ENCODE data around the gene CRISPLD2.
"Not testable (repeated sequence)": the region's sequence is repeated elsewhere in the genome, so short reads cannot be mapped to it uniquely, and the experiment has no call there.

CRISPLD2 gene

DNA sequence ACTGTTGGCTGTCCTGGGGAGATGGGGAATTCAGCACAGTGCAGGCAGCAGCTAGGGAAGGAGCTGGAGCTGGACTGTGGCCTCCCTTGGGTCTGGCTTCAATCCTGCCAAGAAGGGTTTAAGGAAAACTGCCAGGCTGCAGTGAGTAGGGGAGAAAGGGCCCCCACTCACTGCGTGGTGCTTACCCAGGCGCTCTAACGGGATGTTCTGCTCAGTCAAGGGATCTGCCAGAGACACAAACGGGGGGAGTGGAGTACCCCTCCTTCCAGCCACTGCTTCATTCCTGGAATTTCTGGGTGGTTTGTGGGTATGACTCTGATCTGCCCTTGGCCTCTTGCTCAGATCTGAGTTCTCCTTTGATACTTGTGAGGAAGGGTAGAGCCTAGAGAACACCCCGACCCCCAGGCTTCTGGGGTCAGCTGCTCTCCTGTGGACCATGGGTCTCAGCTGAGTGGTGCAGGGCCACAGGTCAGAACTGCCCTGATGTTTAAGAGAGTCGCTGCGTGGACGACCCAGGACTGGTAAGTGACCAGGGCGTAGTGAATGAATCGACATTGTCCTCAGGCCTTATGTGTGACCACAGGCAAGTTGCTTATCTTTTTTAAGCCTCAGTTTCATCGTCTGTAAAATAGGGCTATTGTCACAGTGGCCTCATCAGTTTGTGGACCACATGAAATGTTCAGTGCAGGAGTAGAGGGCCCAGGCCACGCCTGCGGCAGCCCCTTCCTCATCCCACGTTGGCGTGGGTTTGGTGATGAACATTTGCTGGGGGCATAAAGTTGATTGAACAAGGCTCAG lies 9.6 kb downstream of the CRISPLD2 start:
- H3K4me2 ChIP-seq (ENCODE audit: low read depth, low read length, poor library complexity, severe bottlenecking): no peak overlapping the region

DNA sequence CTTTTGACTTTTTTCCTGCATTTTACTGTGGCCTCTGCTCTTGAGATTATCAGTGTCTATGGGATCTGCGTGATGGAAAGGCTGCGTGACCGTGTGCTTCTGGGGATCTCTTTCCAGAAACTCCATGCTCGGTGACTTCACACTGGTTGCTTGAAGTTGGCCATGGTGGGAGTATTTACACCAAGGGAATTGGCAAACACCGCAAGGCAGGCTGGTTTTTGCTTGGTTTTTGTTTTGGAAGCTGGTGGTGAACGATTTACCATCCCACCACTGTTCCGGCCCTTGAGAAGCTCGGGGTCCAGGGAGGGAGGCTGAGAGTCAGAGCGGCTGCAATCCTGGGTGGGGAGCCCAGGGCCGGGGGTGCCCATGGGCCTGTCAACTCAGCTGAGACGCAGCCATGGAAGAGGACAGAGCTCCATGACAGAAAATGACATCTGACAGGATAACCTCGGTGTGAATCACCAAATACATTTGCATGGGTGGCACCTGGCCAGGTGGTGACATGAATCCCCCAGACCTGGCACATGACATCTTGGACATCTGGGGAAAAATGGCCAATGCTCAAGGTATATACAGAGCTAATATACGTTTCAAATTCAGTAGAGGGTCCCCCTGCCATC lies 11.1 kb downstream of the CRISPLD2 start:
- H3K79me2 ChIP-seq (ENCODE audit: insufficient read depth, low read length): no peaks in the 10 kb centered on the region
- no peaks in the 10 kb centered on the region for H3F3A ChIP-seq (ENCODE audit: low read depth)
- H3K27me3 ChIP-seq (ENCODE audit: insufficient read depth, low read length, poor library complexity, severe bottlenecking): no peaks in the 10 kb centered on the region
- H3K4me3 ChIP-seq (ENCODE audit: low read length, poor library complexity, severe bottlenecking): no peak overlapping the region
- no peaks in the 10 kb centered on the region for H3K4me1 ChIP-seq (ENCODE audit: insufficient read depth, low read length, poor library complexity, severe bottlenecking)
- H3K36me3 ChIP-seq (ENCODE audit: insufficient read depth, low read length): no peaks in the 10 kb centered on the region
- no peaks in the 10 kb centered on the region for H4K20me1 ChIP-seq (ENCODE audit: insufficient read depth, low read length, poor library complexity, severe bottlenecking)
- no peaks in the 10 kb centered on the region for H3K9me3 ChIP-seq (ENCODE audit: insufficient read depth, low read depth, low read length)
- H2AFZ ChIP-seq (ENCODE audit: low read length): no peak overlapping the region
- H3K9ac ChIP-seq (ENCODE audit: low read depth, low read length, poor library complexity, severe bottlenecking): no peak overlapping the region
- TF ChIP-seq EZH2phosphoT487 (IDR thresholded peaks at IDR 0.05; ENCODE audit: borderline replicate concordance): no peak
- TF ChIP-seq, protein P1, sequence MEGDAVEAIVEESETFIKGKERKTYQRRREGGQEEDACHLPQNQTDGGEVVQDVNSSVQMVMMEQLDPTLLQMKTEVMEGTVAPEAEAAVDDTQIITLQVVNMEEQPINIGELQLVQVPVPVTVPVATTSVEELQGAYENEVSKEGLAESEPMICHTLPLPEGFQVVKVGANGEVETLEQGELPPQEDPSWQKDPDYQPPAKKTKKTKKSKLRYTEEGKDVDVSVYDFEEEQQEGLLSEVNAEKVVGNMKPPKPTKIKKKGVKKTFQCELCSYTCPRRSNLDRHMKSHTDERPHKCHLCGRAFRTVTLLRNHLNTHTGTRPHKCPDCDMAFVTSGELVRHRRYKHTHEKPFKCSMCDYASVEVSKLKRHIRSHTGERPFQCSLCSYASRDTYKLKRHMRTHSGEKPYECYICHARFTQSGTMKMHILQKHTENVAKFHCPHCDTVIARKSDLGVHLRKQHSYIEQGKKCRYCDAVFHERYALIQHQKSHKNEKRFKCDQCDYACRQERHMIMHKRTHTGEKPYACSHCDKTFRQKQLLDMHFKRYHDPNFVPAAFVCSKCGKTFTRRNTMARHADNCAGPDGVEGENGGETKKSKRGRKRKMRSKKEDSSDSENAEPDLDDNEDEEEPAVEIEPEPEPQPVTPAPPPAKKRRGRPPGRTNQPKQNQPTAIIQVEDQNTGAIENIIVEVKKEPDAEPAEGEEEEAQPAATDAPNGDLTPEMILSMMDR (conservative IDR thresholded peaks at IDR 0.05; ENCODE audit: low read length): no peak
- H3K9me2 ChIP-seq (replicated peaks; ENCODE audit: low read depth, low read length): no peaks in the 10 kb centered on the region
- H3K4me2 ChIP-seq (ENCODE audit: low read depth, low read length, poor library complexity, severe bottlenecking): no peak overlapping the region

More for the DNA sequence above, 9.6 kb downstream of the CRISPLD2 start:
- TF ChIP-seq, protein P1 (conservative IDR thresholded peaks at IDR 0.05; ENCODE audit: low read length): no peak
- TF ChIP-seq EZH2phosphoT487 (IDR thresholded peaks at IDR 0.05; ENCODE audit: borderline replicate concordance): no peak
- Histone ChIP-seq H3K27me3 (ENCODE audit: insufficient read depth, low read length, poor library complexity, severe bottlenecking) (no peaks in the 10 kb centered on the region), H3K9me3 (ENCODE audit: insufficient read depth, low read depth, low read length) (no peaks in the 10 kb centered on the region), H3K4me3 (ENCODE audit: low read length, poor library complexity, severe bottlenecking) (no peak overlapping the region), H3K79me2 (ENCODE audit: insufficient read depth, low read length) (no peaks in the 10 kb centered on the region), H3K9ac (ENCODE audit: low read depth, low read length, poor library complexity, severe bottlenecking) (no peak overlapping the region), H2AFZ (ENCODE audit: low read length) (no peak overlapping the region), H3F3A (ENCODE audit: low read depth) (no peaks in the 10 kb centered on the region), H3K9me2 (replicated peaks; ENCODE audit: low read depth, low read length) (no peaks in the 10 kb centered on the region), H3K4me1 (ENCODE audit: insufficient read depth, low read length, poor library complexity, severe bottlenecking) (no peaks in the 10 kb centered on the region), H4K20me1 (ENCODE audit: insufficient read depth, low read length, poor library complexity, severe bottlenecking) (no peaks in the 10 kb centered on the region), H3K36me3 (ENCODE audit: insufficient read depth, low read length) (no peaks in the 10 kb centered on the region)

DNA sequence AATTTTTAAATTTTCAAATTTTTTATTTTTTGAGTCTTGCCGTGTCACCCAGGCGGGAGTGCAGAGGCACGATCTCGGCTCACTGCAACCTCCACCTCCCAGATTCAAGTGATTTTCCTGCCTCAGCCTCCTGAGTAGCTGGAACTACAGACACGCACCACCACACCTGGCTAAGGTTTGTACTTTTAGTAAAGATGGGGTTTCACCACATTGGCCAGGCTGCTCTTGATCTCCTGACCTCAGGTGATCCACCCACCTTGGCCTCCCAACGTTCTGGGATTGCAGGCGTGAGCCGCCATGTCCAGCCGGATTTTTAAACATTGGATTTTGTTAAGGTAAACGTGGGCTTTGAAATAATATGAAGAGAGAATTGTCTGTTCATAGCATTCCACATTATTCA lies 11.9 kb downstream of the CRISPLD2 start:
- not testable (repeated sequence) for H2AFZ ChIP-seq (ENCODE audit: low read length); H3K9me2 ChIP-seq (replicated peaks; ENCODE audit: low read depth, low read length); H3K36me3 ChIP-seq (ENCODE audit: insufficient read depth, low read length); H3K79me2 ChIP-seq (ENCODE audit: insufficient read depth, low read length); H3K4me1 ChIP-seq (ENCODE audit: insufficient read depth, low read length, poor library complexity, severe bottlenecking); H3K4me2 ChIP-seq (ENCODE audit: low read depth, low read length, poor library complexity, severe bottlenecking); H3K27me3 ChIP-seq (ENCODE audit: insufficient read depth, low read length, poor library complexity, severe bottlenecking); H3K9ac ChIP-seq (ENCODE audit: low read depth, low read length, poor library complexity, severe bottlenecking); H3K9me3 ChIP-seq (ENCODE audit: insufficient read depth, low read depth, low read length); H3F3A ChIP-seq (ENCODE audit: low read depth); H4K20me1 ChIP-seq (ENCODE audit: insufficient read depth, low read length, poor library complexity, severe bottlenecking); H3K4me3 ChIP-seq (ENCODE audit: low read length, poor library complexity, severe bottlenecking)

Data from Loucy (cell line).